Calu3 (cell line): ENCODE results near the gene USP3. TPM values are rescaled to one million over a fixed set of nuclear protein-coding genes. Genes with fewer than 3 reads are reported as not detected.
A peak's percentile ranks its signal among the peaks of the same experiment; 100 is the strongest.
"Not testable (repeated sequence)": the region's sequence is repeated elsewhere in the genome, so short reads cannot be mapped to it uniquely, and the experiment has no call there.

Source experiments
- BruUV-seq: library from RNA; stranded (reverse); fragments of 400-500 nt; replicated peaks from 2 replicates; lab custom pipeline; 2021; lab: Mats Ljungman, UMichigan
- CTCF ChIA-PET: fragments of 300-600 bp; sonication (Branson Sonifier 250); formaldehyde crosslinking; loops from one replicate; lab custom pipeline; 2022; ENCODE audit warnings: antibody characterized with exemption; lab: Charles Lee
- DNase-seq: peaks from one replicate; pipeline ENCODE4 v3.0.0; 2022
- H3K27ac Mint-ChIP-seq: one replicate; pipeline ENCODE4 v1.8.0; 2022; ENCODE audit warnings: mixed read lengths; ENCODE audit not compliant: unreplicated experiment
- H3K27me3 Mint-ChIP-seq: one replicate; pipeline ENCODE4 v1.8.0; 2022; ENCODE audit warnings: mixed read lengths; ENCODE audit not compliant: unreplicated experiment
- H3K36me3 Mint-ChIP-seq: one replicate; pipeline ENCODE4 v1.8.0; 2022; ENCODE audit warnings: mild to moderate bottlenecking, moderate library complexity, mixed read lengths; ENCODE audit not compliant: insufficient read depth, unreplicated experiment
- H3K4me1 Mint-ChIP-seq: one replicate; pipeline ENCODE4 v1.8.0; 2022; ENCODE audit warnings: mild to moderate bottlenecking, low read depth, mixed read lengths; ENCODE audit not compliant: unreplicated experiment
- H3K4me3 Mint-ChIP-seq: one replicate; pipeline ENCODE4 v1.8.0; 2022; ENCODE audit warnings: mild to moderate bottlenecking, low read depth, moderate library complexity, mixed read lengths; ENCODE audit not compliant: unreplicated experiment
- H3K9me3 Mint-ChIP-seq: one replicate; pipeline ENCODE4 v1.8.0; 2022; ENCODE audit warnings: low read depth, mixed read lengths; ENCODE audit not compliant: unreplicated experiment
- CTCF ChIP-seq: fragments of 200-600 bp; IDR thresholded peaks from one replicate; pipeline ENCODE4 v1.8.0; 2022; ENCODE audit warnings: antibody characterized with exemption; ENCODE audit not compliant: unreplicated experiment
- intact Hi-C: fragments of 100-400 bp; cut with micrococcal nuclease; formaldehyde crosslinking; loops from one replicate; pipeline ENCODE4 v1.10.0; 2022; ENCODE audit not compliant: unreplicated experiment
- total RNA-seq: library from RNA; stranded (reverse); gene quantifications from 2 replicates; pipeline ENCODE4 v1.2.3, GENCODE V29; 2022

The USP3 gene
- total RNA-seq, 1 experiment from 2014 or later, result 80.8 TPM

DNA sequence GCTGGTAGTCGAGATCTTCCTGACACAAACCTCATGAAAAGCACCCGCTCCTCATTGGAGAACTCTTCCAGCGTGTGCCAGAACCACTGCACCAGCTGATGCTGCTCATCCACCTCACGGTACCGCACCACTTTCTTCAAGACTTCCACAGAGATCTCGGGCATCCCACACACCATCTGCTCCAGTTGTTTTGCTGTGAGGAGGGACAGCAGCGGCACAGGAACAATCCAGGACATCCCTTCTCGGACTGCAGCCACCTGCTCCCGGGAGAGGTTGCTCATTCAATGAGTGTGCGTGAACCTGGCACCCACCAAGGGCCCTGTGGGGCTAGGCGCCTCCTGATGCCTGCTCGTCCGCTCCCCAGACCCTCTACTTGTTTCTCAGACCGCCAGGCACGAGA lies 107.9 kb downstream of the USP3 start:
- Mint-ChIP-seq H3K9me3 (no peaks in the 10 kb centered on the region), H3K4me1 (peaks cover 34% of the 10 kb centered on the region), H3K4me3 (no peak overlapping the region), H3K27me3 (no peaks in the 10 kb centered on the region), H3K36me3 (no peaks in the 10 kb centered on the region), H3K27ac (no peak overlapping the region)
- BruUV-seq, result no TSS peak
- CTCF ChIA-PET, result no interaction called here
- no peak for TF ChIP-seq CTCF
- DNase-seq, result no peak
- intact Hi-C loops, result loop anchor here (5.0 kb wide), 1 partner anchor 280 kb away; no protein-coding TSS in a partner anchor

DNA sequence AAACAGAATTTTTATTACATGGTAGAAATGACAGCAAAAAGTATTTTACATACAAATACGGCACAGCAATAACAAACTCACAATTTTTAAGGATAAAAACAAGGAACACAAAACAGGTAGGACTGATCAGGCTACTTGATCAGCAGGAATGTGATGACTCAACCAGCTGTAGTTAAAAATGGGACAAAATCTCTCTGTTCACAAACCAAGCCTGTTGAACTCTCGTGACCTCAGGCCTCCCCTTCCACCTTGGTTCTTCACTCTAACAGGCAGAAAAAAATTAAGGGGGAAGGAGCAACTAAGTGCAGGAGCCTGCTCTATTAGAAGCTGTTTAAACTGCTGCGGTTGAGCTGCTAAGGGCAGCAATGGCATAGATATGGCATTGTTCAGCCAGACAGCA lies 111.5 kb downstream of the USP3 start:
- intact Hi-C loops, result no loop called here
- H3K27me3 Mint-ChIP-seq, result no peaks in the 10 kb centered on the region
- peak overlapping the region; percentile 16 for H3K27ac Mint-ChIP-seq
- no peaks in the 10 kb centered on the region for H3K36me3 Mint-ChIP-seq
- no peak overlapping the region for H3K4me3 Mint-ChIP-seq
- H3K4me1 Mint-ChIP-seq, result peaks cover 23% of the 10 kb centered on the region
- peak; percentile 22 for DNase-seq
- TF ChIP-seq CTCF, result no peak
- no peaks in the 10 kb centered on the region for H3K9me3 Mint-ChIP-seq
- no TSS peak for BruUV-seq
- CTCF ChIA-PET, result interaction anchor here (0.6 kb wide), 1 partner anchor 299 kb away, joined by 3 read pairs; no protein-coding TSS in a partner anchor

DNA sequence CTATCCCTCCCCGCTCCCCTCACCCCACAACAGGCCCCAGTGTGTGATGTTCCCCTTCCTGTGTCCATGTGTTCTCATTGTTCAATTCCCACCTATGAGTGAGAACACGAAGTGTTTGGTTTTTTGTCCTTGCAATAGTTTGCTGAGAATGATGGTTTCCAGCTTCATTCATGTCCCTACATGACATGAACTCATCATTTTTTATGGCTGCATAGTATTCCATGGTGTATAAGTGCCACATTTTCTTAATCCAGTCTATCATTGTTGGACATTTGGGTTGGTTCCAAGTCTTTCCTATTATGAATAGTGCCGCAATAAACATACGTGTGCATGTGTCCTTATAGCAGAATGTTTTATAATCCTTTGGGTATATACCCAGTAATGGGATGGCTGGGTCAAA lies 112.8 kb downstream of the USP3 start:
- CTCF ChIA-PET, BruUV-seq, H3K4me3 Mint-ChIP-seq, intact Hi-C loops, H3K27ac Mint-ChIP-seq, H3K9me3 Mint-ChIP-seq, H3K27me3 Mint-ChIP-seq, H3K36me3 Mint-ChIP-seq, DNase-seq: not testable (repeated sequence)
- peaks cover 11% of the 10 kb centered on the region for H3K4me1 Mint-ChIP-seq

- H3K9me3 Mint-ChIP-seq, H3K36me3 Mint-ChIP-seq, intact Hi-C loops, H3K27me3 Mint-ChIP-seq, BruUV-seq, H3K27ac Mint-ChIP-seq, CTCF ChIA-PET, DNase-seq, H3K4me3 Mint-ChIP-seq: not testable (repeated sequence)
- H3K4me1 Mint-ChIP-seq, result peaks cover 11% of the 10 kb centered on the region
These were observed 113.2 kb downstream of the USP3 start for GRCh38 chr15:63617627-63618026.

DNA sequence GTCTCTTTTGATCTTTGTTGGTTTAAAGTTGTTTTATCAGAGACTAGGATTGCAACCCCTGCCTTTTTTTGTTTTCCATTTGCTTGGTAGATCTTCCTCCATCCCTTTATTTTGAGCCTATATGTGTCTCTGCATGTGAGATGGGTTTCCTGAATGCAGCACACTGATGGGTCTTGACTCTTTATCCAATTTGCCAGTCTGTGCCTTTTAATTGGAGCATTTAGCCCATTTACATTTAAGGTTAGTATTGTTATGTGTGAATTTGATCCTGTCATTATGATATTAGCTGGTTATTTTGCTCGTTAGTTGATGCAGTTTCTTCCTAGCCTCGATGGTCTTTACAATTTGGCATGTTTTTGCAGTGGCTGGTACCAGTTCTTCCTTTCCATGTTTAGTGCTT lies 116.4 kb downstream of the USP3 start:
- BruUV-seq, intact Hi-C loops, H3K4me1 Mint-ChIP-seq, DNase-seq, H3K36me3 Mint-ChIP-seq, CTCF ChIA-PET, H3K9me3 Mint-ChIP-seq, H3K27me3 Mint-ChIP-seq, H3K27ac Mint-ChIP-seq, H3K4me3 Mint-ChIP-seq: not testable (repeated sequence)

- intact Hi-C loops, result no loop called here
- CTCF ChIA-PET, result interaction anchor here (2.5 kb wide), 1 partner anchor 13 kb away, joined by 5 read pairs; no protein-coding TSS in a partner anchor
- no peak for DNase-seq
- Mint-ChIP-seq H3K9me3 (peaks cover 5% of the 10 kb centered on the region), H3K27ac (no peak overlapping the region), H3K4me1 (no peaks in the 10 kb centered on the region), H3K27me3 (no peaks in the 10 kb centered on the region), H3K36me3 (peaks cover 7% of the 10 kb centered on the region), H3K4me3 (no peak overlapping the region)
- no peak for TF ChIP-seq CTCF
- BruUV-seq, result no TSS peak
These were observed 119.0 kb downstream of the USP3 start for GRCh38 chr15:63623232-63623969.
